GM18517 (cell line): ENCODE data around the gene JAKMIP1.

Source experiments
- ATAC-seq: cut with Tn5 transposase; IDR thresholded peaks from one replicate; pipeline ENCODE4 v1.9.1; 2021; ENCODE audit warnings: mild to moderate bottlenecking, moderate library complexity; ENCODE audit not compliant: unreplicated experiment

Gene JAKMIP1

GRCh38 chr4:5976431-5976830, 223.9 kb downstream of the JAKMIP1 start:
- no peak for ATAC-seq
